K562 (cell line): ENCODE data around the gene SH3TC1. TPM values are rescaled to one million over a fixed set of nuclear protein-coding genes. Genes with fewer than 3 reads are reported as not detected.

Experiments used
- ATAC-seq: fragments of 200-7000 bp; cut with Tn5 transposase; 3 replicates; pipeline ENCODE4 v1.9.1; 2020; ENCODE audit warnings: moderate library complexity
- BruUV-seq: library from RNA; stranded (reverse); fragments of 400-500 nt; replicated peaks from 2 replicates; lab custom pipeline; 2021; lab: Mats Ljungman, UMichigan
- CTCF ChIA-PET: fragments of 300-600 bp; formaldehyde crosslinking; extraction: SDS; loops from one replicate; lab custom pipeline; 2021; ENCODE audit warnings: low intra/inter-chr PET ratio; lab: Yijun Ruan, JAX
- POLR2A ChIA-PET: fragments of 300-600, 350-650 bp; sonication (Branson Sonifier 250); formaldehyde crosslinking; extraction: SDS; loops from one replicate; lab custom pipeline; 2021; ENCODE audit warnings: antibody characterized with exemption, inconsistent platforms; lab: Yijun Ruan, JAX
- DNase-seq, 4 experiments: peaks; one replicate each; pipeline versions ENCODE4 v3.0.0 to v3.0.0-alpha.2; 2011 to 2018; ENCODE audit warnings: low spot score in 3 of 4, mixed read lengths in 3 of 4; ENCODE audit errors: extremely low read depth in 1 of 4
- FAIRE-seq: peaks from 2 replicates; lab custom pipeline; 2011; peaks lifted over from hg19 to GRCh38; lab: Jason Lieb, UNC
- H2AFZ ChIP-seq: 2 replicates; pipeline ENCODE4 v1.6.0; 2011; ENCODE audit warnings: low read depth, low read length, control low read depth, inconsistent platforms
- H3K27ac ChIP-seq: fragments of 200-600 bp; 3 replicates; pipeline ENCODE4 v1.8.0; 2011; ENCODE audit warnings: low read depth, mild to moderate bottlenecking, control low read depth, inconsistent platforms, low read length, moderate library complexity, mixed read lengths; ENCODE audit errors: extremely low read depth
- H3K27me3 ChIP-seq, 2 experiments: fragments of 300-600 bp in 1 of 2; 2 replicates in 1 of 2; 3 replicates in 1 of 2; pipeline versions ENCODE4 v1.6.0 to v1.8.0; 2011; ENCODE audit warnings: inconsistent platforms in 2 of 2, low read length in 2 of 2, mild to moderate bottlenecking in 1 of 2, mixed read lengths in 1 of 2, moderate library complexity in 1 of 2; ENCODE audit not compliant: control insufficient read depth in 2 of 2, insufficient read depth in 2 of 2
- H3K36me3 ChIP-seq: fragments of 300-600 bp; 3 replicates; pipeline ENCODE4 v1.8.0; 2011; ENCODE audit warnings: mild to moderate bottlenecking, low read length, inconsistent platforms; ENCODE audit not compliant: control insufficient read depth, insufficient read depth
- H3K4me1 ChIP-seq, 2 experiments: fragments of 200-600 bp in 1 of 2; replicated peaks in 1 of 2; 2 replicates in 1 of 2; 3 replicates in 1 of 2; pipeline versions ENCODE4 v1.5.1 to v1.8.0; 2011; ENCODE audit warnings: inconsistent platforms in 2 of 2, low read length in 2 of 2, mild to moderate bottlenecking in 1 of 2, mixed read lengths in 1 of 2, moderate library complexity in 1 of 2; ENCODE audit not compliant: control insufficient read depth in 2 of 2, insufficient read depth in 2 of 2
- H3K4me2 ChIP-seq: 2 replicates; pipeline ENCODE4 v1.6.1; 2011; ENCODE audit warnings: low read length, control low read depth, inconsistent platforms, mixed read lengths; ENCODE audit not compliant: insufficient read depth
- H3K4me3 ChIP-seq: fragments of 200-600 bp; sonication (generic), shearing (Covaris generic); 2 replicates; pipeline ENCODE4 v1.5.1; 2016; ENCODE audit warnings: control low read depth, inconsistent platforms
- H3K79me2 ChIP-seq: fragments of 200-600 bp; 3 replicates; pipeline ENCODE4 v1.8.0; 2011; ENCODE audit warnings: low read length, inconsistent platforms; ENCODE audit not compliant: control insufficient read depth, insufficient read depth
- H3K9ac ChIP-seq, 2 experiments: 2 replicates each; pipeline versions ENCODE4 v1.6.0 to v1.6.1; 2011; ENCODE audit warnings: low read depth in 2 of 2, low read length in 2 of 2, control low read depth in 1 of 2, inconsistent platforms in 1 of 2, mild to moderate bottlenecking in 1 of 2, mixed read lengths in 1 of 2; ENCODE audit not compliant: insufficient read depth in 1 of 2
- H3K9me1 ChIP-seq: one replicate; pipeline ENCODE4 v1.6.0; 2011; ENCODE audit warnings: inconsistent platforms, mild to moderate bottlenecking, low read length, moderate library complexity; ENCODE audit not compliant: control insufficient read depth, insufficient read depth
- H3K9me3 ChIP-seq: replicated peaks from 2 replicates; pipeline ENCODE4 v1.5.1; 2011; ENCODE audit warnings: low read depth, low read length, inconsistent platforms; ENCODE audit not compliant: control insufficient read depth, insufficient read depth
- H4K20me1 ChIP-seq: replicated peaks from 2 replicates; pipeline ENCODE4 v1.6.1; 2011; ENCODE audit warnings: low read length, inconsistent platforms, mixed read lengths; ENCODE audit not compliant: control insufficient read depth, insufficient read depth
- BCL6 ChIP-seq: fragments of 250-450 bp; sonication (Bioruptor Pico); IDR thresholded peaks from 2 replicates; pipeline ENCODE4 v1.4.0; 2020
- BMI1 ChIP-seq: fragments of 150-350 bp; IDR thresholded peaks from 2 replicates; pipeline ENCODE4 v1.6.1; 2014; ENCODE audit warnings: low read length
- CCNT2 ChIP-seq: IDR thresholded peaks from 2 replicates; pipeline ENCODE4 v1.6.1; 2011; ENCODE audit warnings: borderline replicate concordance, low read depth, mild to moderate bottlenecking, moderate library complexity, mixed read lengths, low read length; ENCODE audit not compliant: insufficient read length; ENCODE audit errors: extremely low read depth
- CHCHD3 ChIP-seq: fragments of 250-450 bp; sonication (Bioruptor Pico); IDR thresholded peaks from 2 replicates; pipeline ENCODE4 v2.1.2; 2022; ENCODE audit warnings: mild to moderate bottlenecking
- EGR1 ChIP-seq: fragments of 450-650 bp; conservative IDR thresholded peaks from 2 replicates; pipeline ENCODE4 v1.6.1; 2017; ENCODE audit warnings: mild to moderate bottlenecking
- FOS ChIP-seq: IDR thresholded peaks from 3 replicates; pipeline ENCODE4 v1.6.1; 2011; ENCODE audit not compliant: insufficient read length; ENCODE audit errors: extremely low read depth
- HEY1 ChIP-seq: fragments of 250-450 bp; sonication (Bioruptor Pico); IDR thresholded peaks from 2 replicates; pipeline ENCODE4 v1.5.0; 2020; ENCODE audit warnings: mild to moderate bottlenecking, moderate library complexity, borderline replicate concordance
- PHF21A ChIP-seq: fragments of 450-650 bp; IDR thresholded peaks from 2 replicates; pipeline ENCODE4 v1.6.1; 2017; ENCODE audit warnings: low read depth, borderline replicate concordance
- PML ChIP-seq: IDR thresholded peaks from 2 replicates; pipeline ENCODE4 v1.6.1; 2012; ENCODE audit warnings: low read length, inconsistent platforms
- SMARCA5 ChIP-seq: fragments of 450-650 bp; IDR thresholded peaks from 2 replicates; pipeline ENCODE4 v1.6.1; 2016
- SNRNP70 ChIP-seq: fragments of 200-400 bp; formaldehyde crosslinking; optimal IDR thresholded peaks from 2 replicates; pipeline ENCODE3; 2017; ENCODE audit warnings: low read depth, low read length
- TARDBP ChIP-seq: fragments of 450-650 bp; IDR thresholded peaks from 2 replicates; pipeline ENCODE4 v1.6.1; 2016
- ZKSCAN8 ChIP-seq: fragments of 200-800 bp; sonication (Bioruptor generic); IDR thresholded peaks from 2 replicates; pipeline ENCODE4 v1.6.1; 2016; ENCODE audit warnings: missing genetic modification characterization, missing compliant biosample characterization
- ZNF444 ChIP-seq: fragments of 250-450 bp; sonication (Bioruptor Pico); IDR thresholded peaks from 2 replicates; pipeline ENCODE4 v1.4.0; 2020; ENCODE audit warnings: mild to moderate bottlenecking, moderate library complexity
- WGBS: fragments of 100-300 bp; shearing (Covaris generic); methylation state at CpG from one replicate; pipeline ENCODE4 v1.1.6; 2016; ENCODE audit warnings: low coverage, mixed read lengths; ENCODE audit not compliant: insufficient coverage; ENCODE audit errors: missing lambda C conversion rate; 5-methylcytosine and 5-hydroxymethylcytosine counted together
- in situ Hi-C: fragments of 300-500 bp; cut with MboI; formaldehyde crosslinking; loops from 4 replicates; pipeline ENCODE4 v1.15.0; 2018; ENCODE audit warnings: inconsistent platforms, mixed read lengths
- intact Hi-C: fragments of 100-400 bp; cut with micrococcal nuclease; formaldehyde crosslinking; loops from 2 replicates; pipeline ENCODE4 v1.14.2; 2022
- polyA plus RNA-seq, 8 experiments: library from polyadenylated mRNA; depleted of rRNA in 4 of 8; stranded (reverse) in 5 of 8; unstranded in 3 of 8; fragments of >200 nt; fragmentation: Nextera tagmentation in 2 of 8; fragmentation: Illumina TruSeq in 1 of 8; extraction: Ambion mirVana in 2 of 8; extraction: Trizol in 1 of 8; gene quantifications; 2 replicates each; pipeline versions ENCODE4 v1.2.1 to v1.2.3, GENCODE V29; 2011 to 2014; ENCODE audit warnings: inconsistent platforms in 1 of 8, missing spikeins in 1 of 8
- total RNA-seq, 7 experiments: library from RNA; depleted of rRNA in 6 of 7; stranded (reverse); fragments of >200 nt in 6 of 7; fragmentation: Illumina TruSeq in 2 of 7; extraction: Trizol in 2 of 7; gene quantifications; 2 replicates each; pipeline versions ENCODE4 v1.2.1 to v1.2.3, GENCODE V29; 2011 to 2021; ENCODE audit warnings: low replicate concordance in 1 of 7
- TF ChIP-seq, protein P1 (sequence below): fragments of 450-650 bp; IDR thresholded peaks from 2 replicates; pipeline ENCODE4 v1.6.1; 2016; ENCODE audit warnings: low read depth, mild to moderate bottlenecking, moderate library complexity
- TF ChIP-seq, protein P2 (sequence below): fragments of 250-450 bp; sonication (Bioruptor Pico); IDR thresholded peaks from 2 replicates; pipeline ENCODE4 v1.5.0; 2020; ENCODE audit warnings: mild to moderate bottlenecking
- TF ChIP-seq, protein P3 (sequence below): fragments of 200-800 bp; sonication (Bioruptor generic); IDR thresholded peaks from 2 replicates; pipeline ENCODE4 v1.6.1; 2017; ENCODE audit warnings: missing genetic modification characterization, missing compliant biosample characterization
- TF ChIP-seq, protein P4 (sequence below): fragments of 250-450 bp; sonication (Bioruptor Pico); IDR thresholded peaks from 2 replicates; pipeline ENCODE4 v1.4.0; 2020; ENCODE audit warnings: mild to moderate bottlenecking, moderate library complexity

The SH3TC1 gene
- total and polyA plus RNA-seq, 9 of the 15 experiments (the other 6 are each of a cell fraction or from before 2014, with no cell fraction given): 0.04 to 2.1 (median 0.48) TPM; not detected in 1

DNA sequence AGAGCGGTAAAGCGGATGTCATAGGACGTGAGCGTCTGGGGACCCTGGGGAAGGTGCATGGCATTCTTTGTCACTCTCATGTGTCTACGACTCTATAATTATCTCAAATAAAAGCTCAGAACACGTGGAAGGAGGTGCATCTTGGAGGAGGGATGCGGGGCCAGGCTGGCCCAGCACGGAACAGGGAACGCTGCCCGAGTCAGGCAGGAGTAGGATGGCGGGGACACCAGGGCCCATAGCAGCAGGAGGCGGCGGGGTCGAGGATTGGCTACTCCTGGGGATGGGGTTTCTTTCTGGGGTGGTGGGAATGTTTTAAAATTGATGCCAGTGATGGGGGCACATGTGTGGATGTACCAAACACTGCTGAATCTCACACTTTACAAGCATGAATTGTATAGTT is 65.0 kb downstream of the SH3TC1 start:
- no peak overlapping the region for H3K9ac ChIP-seq
- H3K4me1 ChIP-seq: peaks cover 0 to 38% of the 10 kb centered on the region in 2 experiments; a peak in 4 of 5 replicates
- peaks cover 2 to 13% of the 10 kb centered on the region in 2 experiments; a peak in 3 of 5 replicates for H3K27me3 ChIP-seq
- CTCF ChIA-PET: no interaction called here
- no peaks in the 10 kb centered on the region for H3K36me3 ChIP-seq
- no peak overlapping the region for H3K4me2 ChIP-seq
- no peak overlapping the region for H3K27ac ChIP-seq
- TF ChIP-seq CCNT2 (no peak), FOS (no peak), CHCHD3 (CRISPR knock-in tag) (no peak), BCL6 (CRISPR knock-in tag) (no peak), PML (no peak), HEY1 (CRISPR knock-in tag) (no peak), ZKSCAN8 (no peak), PHF21A (no peak), EGR1 (no peak), BMI1 (no peak), TARDBP (no peak), SMARCA5 (no peak), ZNF444 (CRISPR knock-in tag) (no peak), SNRNP70 (no peak)
- TF ChIP-seq, protein P1, sequence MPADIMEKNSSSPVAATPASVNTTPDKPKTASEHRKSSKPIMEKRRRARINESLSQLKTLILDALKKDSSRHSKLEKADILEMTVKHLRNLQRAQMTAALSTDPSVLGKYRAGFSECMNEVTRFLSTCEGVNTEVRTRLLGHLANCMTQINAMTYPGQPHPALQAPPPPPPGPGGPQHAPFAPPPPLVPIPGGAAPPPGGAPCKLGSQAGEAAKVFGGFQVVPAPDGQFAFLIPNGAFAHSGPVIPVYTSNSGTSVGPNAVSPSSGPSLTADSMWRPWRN: no peak
- TF ChIP-seq, protein P2, sequence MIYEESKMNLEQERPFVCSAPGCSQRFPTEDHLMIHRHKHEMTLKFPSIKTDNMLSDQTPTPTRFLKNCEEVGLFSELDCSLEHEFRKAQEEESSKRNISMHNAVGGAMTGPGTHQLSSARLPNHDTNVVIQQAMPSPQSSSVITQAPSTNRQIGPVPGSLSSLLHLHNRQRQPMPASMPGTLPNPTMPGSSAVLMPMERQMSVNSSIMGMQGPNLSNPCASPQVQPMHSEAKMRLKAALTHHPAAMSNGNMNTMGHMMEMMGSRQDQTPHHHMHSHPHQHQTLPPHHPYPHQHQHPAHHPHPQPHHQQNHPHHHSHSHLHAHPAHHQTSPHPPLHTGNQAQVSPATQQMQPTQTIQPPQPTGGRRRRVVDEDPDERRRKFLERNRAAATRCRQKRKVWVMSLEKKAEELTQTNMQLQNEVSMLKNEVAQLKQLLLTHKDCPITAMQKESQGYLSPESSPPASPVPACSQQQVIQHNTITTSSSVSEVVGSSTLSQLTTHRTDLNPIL (CRISPR knock-in tag): no peak
- TF ChIP-seq, protein P3, sequence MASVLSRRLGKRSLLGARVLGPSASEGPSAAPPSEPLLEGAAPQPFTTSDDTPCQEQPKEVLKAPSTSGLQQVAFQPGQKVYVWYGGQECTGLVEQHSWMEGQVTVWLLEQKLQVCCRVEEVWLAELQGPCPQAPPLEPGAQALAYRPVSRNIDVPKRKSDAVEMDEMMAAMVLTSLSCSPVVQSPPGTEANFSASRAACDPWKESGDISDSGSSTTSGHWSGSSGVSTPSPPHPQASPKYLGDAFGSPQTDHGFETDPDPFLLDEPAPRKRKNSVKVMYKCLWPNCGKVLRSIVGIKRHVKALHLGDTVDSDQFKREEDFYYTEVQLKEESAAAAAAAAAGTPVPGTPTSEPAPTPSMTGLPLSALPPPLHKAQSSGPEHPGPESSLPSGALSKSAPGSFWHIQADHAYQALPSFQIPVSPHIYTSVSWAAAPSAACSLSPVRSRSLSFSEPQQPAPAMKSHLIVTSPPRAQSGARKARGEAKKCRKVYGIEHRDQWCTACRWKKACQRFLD: no peak
- TF ChIP-seq, protein P4, sequence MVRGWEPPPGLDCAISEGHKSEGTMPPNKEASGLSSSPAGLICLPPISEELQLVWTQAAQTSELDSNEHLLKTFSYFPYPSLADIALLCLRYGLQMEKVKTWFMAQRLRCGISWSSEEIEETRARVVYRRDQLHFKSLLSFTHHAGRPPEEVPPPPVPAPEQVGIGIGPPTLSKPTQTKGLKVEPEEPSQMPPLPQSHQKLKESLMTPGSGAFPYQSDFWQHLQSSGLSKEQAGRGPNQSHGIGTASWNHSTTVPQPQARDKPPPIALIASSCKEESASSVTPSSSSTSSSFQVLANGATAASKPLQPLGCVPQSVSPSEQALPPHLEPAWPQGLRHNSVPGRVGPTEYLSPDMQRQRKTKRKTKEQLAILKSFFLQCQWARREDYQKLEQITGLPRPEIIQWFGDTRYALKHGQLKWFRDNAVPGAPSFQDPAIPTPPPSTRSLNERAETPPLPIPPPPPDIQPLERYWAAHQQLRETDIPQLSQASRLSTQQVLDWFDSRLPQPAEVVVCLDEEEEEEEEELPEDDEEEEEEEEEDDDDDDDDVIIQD (CRISPR knock-in tag): no peak
- intact Hi-C loops (no loop called here), in situ Hi-C loops (no loop called here)
- WGBS: 51% methylated on average over 14 of the region's 14 CpGs
- ATAC-seq (no peak), FAIRE-seq (no peak), DNase-seq (no peak)
- POLR2A ChIA-PET: no interaction called here
- H2AFZ ChIP-seq: no peak overlapping the region
- no peaks in the 10 kb centered on the region for H3K79me2 ChIP-seq
- H3K9me3 ChIP-seq: no peaks in the 10 kb centered on the region
- H3K9me1 ChIP-seq: peaks cover 4% of the 10 kb centered on the region
- BruUV-seq: no TSS peak
- peaks cover 5% of the 10 kb centered on the region; the same call in 1 of the 2 replicates for H4K20me1 ChIP-seq
- no peak overlapping the region for H3K4me3 ChIP-seq
